ENCODE data around the gene LAMA5.

The LAMA5 gene

DNA sequence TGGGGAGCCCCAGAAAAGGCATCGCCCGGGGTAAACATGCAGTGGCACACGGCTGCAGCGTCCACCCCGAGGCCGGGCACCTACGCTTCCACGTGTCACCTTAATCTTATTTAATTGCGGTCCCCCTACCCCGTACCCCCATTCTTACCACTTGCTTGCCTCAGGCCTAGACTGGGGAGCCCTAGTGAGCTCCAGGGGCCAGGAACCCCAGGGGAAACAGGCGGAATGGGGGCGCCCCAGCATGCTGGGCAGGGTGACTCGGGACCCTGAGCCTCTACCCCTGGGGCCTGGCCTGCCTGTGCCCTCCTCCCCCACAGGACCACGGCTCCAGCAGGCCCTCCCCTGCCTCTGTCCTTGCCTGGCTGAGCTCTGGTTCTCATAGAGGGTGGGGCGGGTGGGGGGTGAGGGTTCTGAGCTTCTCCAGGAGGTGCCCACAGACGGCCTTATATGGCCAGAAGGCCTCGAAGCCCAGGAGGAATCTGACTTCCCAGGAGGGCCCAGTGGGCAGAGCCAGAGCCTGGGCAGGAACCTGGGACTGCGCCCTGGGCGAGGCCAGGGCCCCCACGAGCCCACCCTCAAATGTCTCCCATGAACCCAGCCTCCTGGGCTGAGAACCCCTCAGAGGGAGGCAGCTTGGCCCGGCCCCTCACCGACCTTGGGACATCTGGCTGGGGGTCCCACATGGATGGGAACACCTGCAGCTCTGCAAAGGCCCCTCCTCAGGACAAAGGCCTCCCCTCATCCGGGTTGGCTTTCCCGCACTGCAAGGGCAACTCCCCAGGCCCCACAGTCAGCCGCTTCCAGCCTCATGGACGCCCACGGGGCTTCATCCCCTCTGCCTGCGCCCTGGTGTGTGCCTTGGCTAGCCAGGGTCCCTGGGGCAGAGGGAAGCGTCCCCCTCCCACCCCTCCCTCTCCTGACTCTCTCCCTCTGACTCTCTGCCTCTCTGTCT, 5.2 kb upstream of the LAMA5 start:
- Histone ChIP-seq H3K4me1 (ENCODE audit: insufficient read depth, low read length) (no peaks in the 10 kb centered on the region), H3K9ac (ENCODE audit: low read depth, low read length) (no peak overlapping the region), H3K9me3 (ENCODE audit: insufficient read depth, low read length, severe bottlenecking) (no peaks in the 10 kb centered on the region), H3K4me2 (ENCODE audit: insufficient read depth, low read length) (no peak overlapping the region), H2AFZ (ENCODE audit: low read depth, low read length) (no peak overlapping the region), H3K79me2 (ENCODE audit: insufficient read depth, low read length) (no peaks in the 10 kb centered on the region), H3K27me3 (ENCODE audit: insufficient read depth, low read length, poor library complexity) (no peaks in the 10 kb centered on the region), H4K20me1 (ENCODE audit: insufficient read depth, low read length) (peaks cover 12% of the 10 kb centered on the region), H3K36me3 (ENCODE audit: insufficient read depth, low read length) (no peaks in the 10 kb centered on the region), H3K27ac (ENCODE audit: low read length) (no peak overlapping the region), H3K4me3 (ENCODE audit: low read depth in 1 of 2, low read length in 2 of 2) (no peak overlapping the region)
- ATAC-seq (ENCODE audit: insufficient read depth, low read depth): no peak
- no peak for DNase-seq
- no peak for TF ChIP-seq EZH2 (IDR thresholded peaks at IDR 0.05; ENCODE audit: borderline replicate concordance, low read depth, low read length, severe bottlenecking)
- TF ChIP-seq, protein P1, sequence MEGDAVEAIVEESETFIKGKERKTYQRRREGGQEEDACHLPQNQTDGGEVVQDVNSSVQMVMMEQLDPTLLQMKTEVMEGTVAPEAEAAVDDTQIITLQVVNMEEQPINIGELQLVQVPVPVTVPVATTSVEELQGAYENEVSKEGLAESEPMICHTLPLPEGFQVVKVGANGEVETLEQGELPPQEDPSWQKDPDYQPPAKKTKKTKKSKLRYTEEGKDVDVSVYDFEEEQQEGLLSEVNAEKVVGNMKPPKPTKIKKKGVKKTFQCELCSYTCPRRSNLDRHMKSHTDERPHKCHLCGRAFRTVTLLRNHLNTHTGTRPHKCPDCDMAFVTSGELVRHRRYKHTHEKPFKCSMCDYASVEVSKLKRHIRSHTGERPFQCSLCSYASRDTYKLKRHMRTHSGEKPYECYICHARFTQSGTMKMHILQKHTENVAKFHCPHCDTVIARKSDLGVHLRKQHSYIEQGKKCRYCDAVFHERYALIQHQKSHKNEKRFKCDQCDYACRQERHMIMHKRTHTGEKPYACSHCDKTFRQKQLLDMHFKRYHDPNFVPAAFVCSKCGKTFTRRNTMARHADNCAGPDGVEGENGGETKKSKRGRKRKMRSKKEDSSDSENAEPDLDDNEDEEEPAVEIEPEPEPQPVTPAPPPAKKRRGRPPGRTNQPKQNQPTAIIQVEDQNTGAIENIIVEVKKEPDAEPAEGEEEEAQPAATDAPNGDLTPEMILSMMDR (IDR thresholded peaks at IDR 0.05; ENCODE audit: borderline replicate concordance, extremely low read depth, low read length, poor library complexity, severe bottlenecking): no peak

DNA sequence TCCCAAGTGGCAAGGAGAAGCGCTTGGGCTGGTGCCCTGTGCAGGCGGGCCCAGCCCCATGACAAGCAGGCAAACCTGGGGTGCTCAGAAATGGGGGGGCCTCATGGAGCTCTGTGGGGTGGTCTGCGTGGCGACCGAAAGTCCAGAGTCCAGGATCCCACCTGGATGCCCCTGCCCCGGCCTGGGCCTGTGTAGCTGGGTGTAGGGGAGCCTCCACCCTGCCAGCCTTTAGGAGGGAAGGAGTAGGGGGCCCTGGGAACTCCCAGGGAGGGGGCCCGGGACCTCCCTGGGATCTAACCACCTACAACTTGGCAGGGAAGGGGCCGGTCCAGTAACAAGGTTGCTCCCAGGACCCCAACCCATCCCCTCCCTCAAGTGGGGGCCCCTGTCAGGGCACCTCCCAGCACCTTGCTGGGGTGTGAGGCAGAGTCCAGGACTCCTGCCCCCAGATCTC, 4.5 kb upstream of the LAMA5 start:
- Histone ChIP-seq H3K4me2 (ENCODE audit: insufficient read depth, low read length) (no peak overlapping the region), H3K9me3 (ENCODE audit: insufficient read depth, low read length, severe bottlenecking) (no peaks in the 10 kb centered on the region), H3K9ac (ENCODE audit: low read depth, low read length) (no peak overlapping the region), H3K4me1 (ENCODE audit: insufficient read depth, low read length) (no peaks in the 10 kb centered on the region), H4K20me1 (ENCODE audit: insufficient read depth, low read length) (peaks cover 12% of the 10 kb centered on the region), H3K27me3 (ENCODE audit: insufficient read depth, low read length, poor library complexity) (no peaks in the 10 kb centered on the region), H3K36me3 (ENCODE audit: insufficient read depth, low read length) (no peaks in the 10 kb centered on the region), H3K27ac (ENCODE audit: low read length) (no peak overlapping the region), H3K79me2 (ENCODE audit: insufficient read depth, low read length) (no peaks in the 10 kb centered on the region), H3K4me3 (ENCODE audit: low read depth in 1 of 2, low read length in 2 of 2) (no peak overlapping the region), H2AFZ (ENCODE audit: low read depth, low read length) (no peak overlapping the region)
- ATAC-seq (ENCODE audit: insufficient read depth, low read depth): no peak
- TF ChIP-seq, protein P1 (IDR thresholded peaks at IDR 0.05; ENCODE audit: borderline replicate concordance, extremely low read depth, low read length, poor library complexity, severe bottlenecking): no peak
- TF ChIP-seq EZH2 (IDR thresholded peaks at IDR 0.05; ENCODE audit: borderline replicate concordance, low read depth, low read length, severe bottlenecking): no peak
- DNase-seq: no peak

DNA sequence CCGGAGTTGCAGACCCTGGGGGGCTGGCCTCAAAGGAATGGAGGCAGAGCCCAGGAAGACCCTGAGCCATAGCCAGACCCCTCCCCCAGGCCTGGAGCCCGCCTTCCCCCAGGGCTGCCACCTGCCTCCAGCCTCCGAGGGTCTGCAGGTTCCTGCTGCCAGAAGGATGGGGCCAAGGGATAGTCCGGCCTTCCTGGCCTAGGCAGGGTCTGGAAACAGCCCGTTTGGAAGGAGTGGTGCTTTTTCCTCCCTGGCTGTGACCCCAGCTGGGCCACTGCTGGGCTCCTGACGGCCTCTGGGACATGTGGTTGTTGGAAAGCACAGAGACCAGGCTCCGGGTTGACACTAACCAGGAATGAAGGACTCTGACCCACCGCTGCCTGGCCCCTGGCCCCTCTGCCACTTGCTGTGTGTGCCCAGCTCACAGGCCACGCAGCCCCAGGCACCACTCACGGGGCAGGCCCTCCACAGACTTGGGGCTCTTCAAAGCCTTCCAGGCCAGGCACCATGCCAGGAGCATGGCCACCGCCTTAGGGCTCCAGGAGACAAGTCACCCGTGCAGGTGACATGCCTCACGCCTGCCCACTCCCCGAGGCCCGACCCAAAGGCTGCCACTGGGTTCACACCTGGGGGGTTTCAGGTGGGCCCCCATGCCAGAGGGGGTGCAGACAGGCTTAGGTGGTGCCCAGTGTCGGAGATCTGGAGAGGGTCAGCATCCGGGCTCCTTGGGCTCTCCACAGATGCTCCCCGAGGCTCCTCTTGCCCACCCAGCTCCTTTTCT, 3.9 kb upstream of the LAMA5 start:
- Histone ChIP-seq H3K9ac (ENCODE audit: low read depth, low read length) (no peak overlapping the region), H3K27me3 (ENCODE audit: insufficient read depth, low read length, poor library complexity) (no peaks in the 10 kb centered on the region), H2AFZ (ENCODE audit: low read depth, low read length) (no peak overlapping the region), H3K4me3 (ENCODE audit: low read depth in 1 of 2, low read length in 2 of 2) (no peak overlapping the region), H3K79me2 (ENCODE audit: insufficient read depth, low read length) (no peaks in the 10 kb centered on the region), H3K36me3 (ENCODE audit: insufficient read depth, low read length) (no peaks in the 10 kb centered on the region), H3K9me3 (ENCODE audit: insufficient read depth, low read length, severe bottlenecking) (no peaks in the 10 kb centered on the region), H3K4me2 (ENCODE audit: insufficient read depth, low read length) (no peak overlapping the region), H3K4me1 (ENCODE audit: insufficient read depth, low read length) (no peaks in the 10 kb centered on the region), H3K27ac (ENCODE audit: low read length) (no peak overlapping the region), H4K20me1 (ENCODE audit: insufficient read depth, low read length) (peaks cover 12% of the 10 kb centered on the region)
- ATAC-seq (ENCODE audit: insufficient read depth, low read depth) (no peak), DNase-seq (no peak)
- TF ChIP-seq, protein P1 (IDR thresholded peaks at IDR 0.05; ENCODE audit: borderline replicate concordance, extremely low read depth, low read length, poor library complexity, severe bottlenecking): no peak
- no peak for TF ChIP-seq EZH2 (IDR thresholded peaks at IDR 0.05; ENCODE audit: borderline replicate concordance, low read depth, low read length, severe bottlenecking)
